Activated T-helper 2 cell treated with anti-CD3 and anti-CD28 coated beads, Interferon-gamma antibody, Interleukin-2, Interleukin-4, amounts not matched to agents 10 μg/mL and 5 μg/mL and 100 μg/mL, durations not matched to agents 14 hours and 24 hours and 36 hours (primary cell): ENCODE measurements around the gene REN. TPM values are rescaled to one million over a fixed set of nuclear protein-coding genes. Genes with fewer than 3 reads are reported as not detected.

ENCODE experiments used
- DNase-seq: peaks from one replicate; pipeline ENCODE4 v3.0.0; 2021; ENCODE audit warnings: low spot score
- H3K27ac Mint-ChIP-seq: one replicate; pipeline ENCODE4 v1.8.0; 2021; ENCODE audit warnings: mixed read lengths
- H3K27me3 Mint-ChIP-seq: one replicate; pipeline ENCODE4 v1.8.0; 2021; ENCODE audit warnings: low read depth, mixed read lengths
- H3K36me3 Mint-ChIP-seq: one replicate; pipeline ENCODE4 v1.8.0; 2021; ENCODE audit warnings: low read depth, mixed read lengths
- H3K4me1 Mint-ChIP-seq: one replicate; pipeline ENCODE4 v1.8.0; 2021; ENCODE audit warnings: low read depth, mixed read lengths
- H3K4me3 Mint-ChIP-seq: one replicate; pipeline ENCODE4 v1.8.0; 2021; ENCODE audit warnings: low read depth, mild to moderate bottlenecking, moderate library complexity, mixed read lengths
- H3K9me3 Mint-ChIP-seq: one replicate; pipeline ENCODE4 v1.8.0; 2021; ENCODE audit warnings: mixed read lengths
- intact Hi-C: fragments of 100-400 bp; cut with micrococcal nuclease; formaldehyde crosslinking; loops from one replicate; pipeline ENCODE4 v1.15.1; 2023
- total RNA-seq: library from RNA; stranded (reverse); gene quantifications from 2 replicates; pipeline ENCODE4 v1.2.3, GENCODE V29; 2022

Gene REN
- total RNA-seq, result not detected in 2 replicates

- Mint-ChIP-seq H3K27ac (no peak within 1 kb of the TSS), H3K4me1 (peaks cover 2% of the 10 kb centered on the region), H3K27me3 (peaks cover 2% of the 10 kb centered on the region), H3K9me3 (peaks cover 32% of the 10 kb centered on the region), H3K4me3 (no peak within 1 kb of the TSS), H3K36me3 (no peaks in the 10 kb centered on the region)
- intact Hi-C loops, result no loop called here
- no peak for DNase-seq
Observed at GRCh38 chr1:204166219-204166618, at the start of gene REN. TSS of gene REN (minus strand) at chr1:204166337. CDS start at chr1:204166293, 44 bp downstream.

DNA sequence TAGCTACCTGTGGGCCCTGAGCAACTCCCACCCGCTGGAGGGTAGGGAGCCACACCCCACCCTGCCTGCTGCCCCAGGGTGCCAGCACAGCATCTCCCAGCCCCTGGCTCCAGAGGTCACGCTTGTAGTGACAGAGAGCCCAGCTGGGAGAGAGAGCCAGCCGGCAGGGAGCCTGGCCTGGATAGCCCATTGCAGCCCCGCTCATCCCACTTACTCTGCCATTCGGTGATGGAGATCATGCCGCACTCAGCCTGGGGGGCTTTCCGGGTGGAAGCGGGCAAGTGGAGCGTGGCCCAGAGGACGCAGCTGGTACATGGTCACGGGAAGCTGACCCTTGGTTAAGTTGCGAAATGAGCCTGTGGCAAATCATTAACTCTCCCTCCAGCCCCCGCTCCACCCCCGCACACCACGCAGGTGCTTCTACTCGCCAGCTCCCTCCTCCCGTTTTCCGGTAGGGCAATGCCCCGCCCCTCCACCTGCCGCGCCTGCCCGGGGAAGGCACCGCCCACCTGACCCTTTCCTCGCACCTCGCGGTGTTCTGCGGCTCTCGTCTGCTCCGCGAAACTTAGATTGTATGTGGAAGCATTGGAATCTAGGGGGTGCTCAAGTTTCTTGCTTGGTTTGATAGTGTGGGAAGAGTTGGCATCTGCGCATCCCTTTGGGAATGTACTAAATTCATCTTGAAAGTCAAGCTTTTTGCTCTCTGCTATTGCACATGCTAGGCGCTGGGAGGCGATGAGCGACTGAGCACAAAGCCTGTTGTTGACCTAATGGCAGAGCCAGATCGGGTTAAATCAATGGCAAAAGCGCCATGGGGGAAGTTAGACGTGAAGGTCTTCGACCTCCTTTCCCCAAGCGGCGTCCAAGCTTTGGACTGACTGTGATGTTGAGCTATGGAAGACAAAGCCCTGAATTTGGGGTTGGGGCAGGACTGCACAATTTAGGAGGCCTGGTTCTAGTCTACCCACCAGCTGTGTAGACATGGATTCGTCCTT lies 47.8 kb upstream of the REN start, which contains the start of gene GOLT1A:
TSS of gene GOLT1A (minus strand) at position 321 of the 995 bp plus-strand sequence. CDS start at position 239, 82 bp downstream.
- H3K27me3 Mint-ChIP-seq, result peaks cover 12% of the 10 kb centered on the region
- peak; percentile 20 for DNase-seq
- no peak within 1 kb of the TSS for H3K27ac Mint-ChIP-seq
- no peaks in the 10 kb centered on the region for H3K9me3 Mint-ChIP-seq
- intact Hi-C loops, result loop anchor here (1.0 kb wide), 1 partner anchor 149 kb away; no protein-coding TSS in a partner anchor
- peaks cover 4% of the 10 kb centered on the region for H3K4me1 Mint-ChIP-seq
- H3K36me3 Mint-ChIP-seq, result no peaks in the 10 kb centered on the region
- peak within 1 kb of the TSS; percentile 9 for H3K4me3 Mint-ChIP-seq

- H3K27ac Mint-ChIP-seq, result no peak overlapping the region
- no peaks in the 10 kb centered on the region for H3K36me3 Mint-ChIP-seq
- H3K27me3 Mint-ChIP-seq, result peaks cover 11% of the 10 kb centered on the region
- no peaks in the 10 kb centered on the region for H3K9me3 Mint-ChIP-seq
- no peak for DNase-seq
- H3K4me3 Mint-ChIP-seq, result no peak overlapping the region
- peaks cover 4% of the 10 kb centered on the region for H3K4me1 Mint-ChIP-seq
- intact Hi-C loops, result no loop called here
Observed at GRCh38 chr1:204212715-204213114, 46.6 kb upstream of the REN start.

DNA sequence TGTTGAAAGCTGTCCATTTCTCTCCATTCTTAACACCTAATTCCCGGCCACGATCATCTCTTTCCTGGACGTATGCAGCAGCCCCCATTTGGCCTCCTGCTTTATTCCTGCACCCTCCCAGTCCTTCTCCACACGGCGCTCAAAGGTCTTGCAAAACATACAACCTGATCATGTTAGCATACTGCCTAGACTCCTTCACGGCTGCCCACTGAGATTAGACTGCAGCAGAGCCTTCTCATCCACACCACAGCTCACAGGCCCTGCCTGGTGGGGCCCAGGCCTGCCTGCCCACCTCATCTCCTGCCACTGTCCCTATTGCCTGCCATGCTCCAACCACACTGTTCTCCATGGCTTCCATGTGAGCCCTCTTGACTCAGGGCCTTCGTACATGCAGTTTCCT lies 44.9 kb upstream of the REN start:
- H3K4me3 Mint-ChIP-seq, result no peak overlapping the region
- intact Hi-C loops, result no loop called here
- peaks cover 19% of the 10 kb centered on the region for H3K27me3 Mint-ChIP-seq
- H3K27ac Mint-ChIP-seq, result no peak overlapping the region
- H3K36me3 Mint-ChIP-seq, result no peaks in the 10 kb centered on the region
- H3K9me3 Mint-ChIP-seq, result no peaks in the 10 kb centered on the region
- peaks cover 8% of the 10 kb centered on the region for H3K4me1 Mint-ChIP-seq
- DNase-seq, result no peak

GRCh38 chr1:204207136-204207616 lies 41.0 kb upstream of the REN start:
- Mint-ChIP-seq H3K27ac (no peak overlapping the region), H3K4me1 (peaks cover 4% of the 10 kb centered on the region), H3K36me3 (no peaks in the 10 kb centered on the region), H3K4me3 (no peak overlapping the region), H3K9me3 (no peaks in the 10 kb centered on the region), H3K27me3 (peaks cover 30% of the 10 kb centered on the region)
- intact Hi-C loops, result loop anchor here (1.0 to 2.0 kb wide), 2 partner anchors 45 to 156 kb away; no protein-coding TSS in a partner anchor
- peak; percentile 54 for DNase-seq

DNA sequence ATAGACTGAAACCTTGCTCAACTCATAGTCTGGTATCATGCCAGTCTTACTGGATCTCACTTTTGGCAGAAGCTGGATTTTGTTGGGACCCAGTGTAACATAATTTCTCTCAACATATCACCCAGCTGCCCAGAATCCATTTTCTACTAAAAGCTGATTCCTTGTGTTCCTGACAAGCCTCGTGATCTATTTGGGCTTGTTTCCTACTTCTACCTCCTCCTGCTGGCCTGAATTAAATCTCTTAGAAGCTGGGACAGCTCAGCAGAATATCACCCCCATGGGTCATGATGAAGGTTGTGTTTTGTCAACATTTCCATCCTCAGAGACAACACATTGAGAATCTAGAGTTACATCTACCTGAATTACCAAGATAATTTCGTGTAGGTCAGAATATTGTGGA lies 40.0 kb upstream of the REN start:
- Mint-ChIP-seq H3K9me3 (no peaks in the 10 kb centered on the region), H3K4me3 (no peak overlapping the region), H3K4me1 (peaks cover 4% of the 10 kb centered on the region), H3K27ac (no peak overlapping the region), H3K36me3 (no peaks in the 10 kb centered on the region), H3K27me3 (peaks cover 31% of the 10 kb centered on the region)
- DNase-seq, result no peak
- intact Hi-C loops, result loop anchor here (2.0 kb wide), 1 partner anchor 157 kb away; no protein-coding TSS in a partner anchor

- Mint-ChIP-seq H3K4me1 (peaks cover 4% of the 10 kb centered on the region), H3K9me3 (no peaks in the 10 kb centered on the region), H3K27me3 (peaks cover 31% of the 10 kb centered on the region), H3K4me3 (no peak overlapping the region), H3K27ac (no peak overlapping the region), H3K36me3 (no peaks in the 10 kb centered on the region)
- intact Hi-C loops, result no loop called here
- no peak for DNase-seq
Observed at GRCh38 chr1:204205486-204205885, 39.3 kb upstream of the REN start.

DNA sequence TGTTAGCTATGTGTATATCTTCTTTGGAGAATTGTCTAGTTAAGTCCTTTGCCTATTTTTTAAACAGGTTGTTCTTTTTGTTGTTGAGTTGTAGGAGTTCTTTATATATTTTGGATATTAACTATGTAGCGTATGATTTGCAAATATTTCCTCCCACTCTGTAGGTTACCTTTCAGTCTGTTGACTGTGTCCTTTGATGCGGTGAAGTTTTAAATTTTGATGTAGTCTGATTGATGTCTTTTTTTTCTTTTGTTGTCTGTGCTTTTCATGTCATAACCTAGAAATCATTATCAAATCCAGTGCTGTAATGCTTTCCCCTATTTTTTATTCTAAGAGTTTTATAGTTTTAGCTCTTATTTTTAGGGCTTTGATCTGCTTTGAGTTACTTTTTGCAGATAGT lies 38.8 kb upstream of the REN start:
- no peak overlapping the region for H3K27ac Mint-ChIP-seq
- H3K4me1 Mint-ChIP-seq, result peaks cover 4% of the 10 kb centered on the region
- H3K9me3 Mint-ChIP-seq, result no peaks in the 10 kb centered on the region
- H3K4me3 Mint-ChIP-seq, result no peak overlapping the region
- no peak for DNase-seq
- H3K27me3 Mint-ChIP-seq, result peaks cover 29% of the 10 kb centered on the region
- intact Hi-C loops, result no loop called here
- no peaks in the 10 kb centered on the region for H3K36me3 Mint-ChIP-seq

- intact Hi-C loops, result no loop called here
- no peak for DNase-seq
- no peaks in the 10 kb centered on the region for H3K9me3 Mint-ChIP-seq
- peaks cover 4% of the 10 kb centered on the region for H3K4me1 Mint-ChIP-seq
- no peak overlapping the region for H3K27ac Mint-ChIP-seq
- H3K27me3 Mint-ChIP-seq, result peaks cover 28% of the 10 kb centered on the region
- H3K4me3 Mint-ChIP-seq, result no peak overlapping the region
- no peaks in the 10 kb centered on the region for H3K36me3 Mint-ChIP-seq
Observed at GRCh38 chr1:204203206-204203767, 37.1 kb upstream of the REN start.

GRCh38 chr1:204202481-204202880 lies 36.3 kb upstream of the REN start:
- no peaks in the 10 kb centered on the region for H3K9me3 Mint-ChIP-seq
- no peaks in the 10 kb centered on the region for H3K36me3 Mint-ChIP-seq
- no peak overlapping the region for H3K4me3 Mint-ChIP-seq
- no peak overlapping the region for H3K27ac Mint-ChIP-seq
- peaks cover 4% of the 10 kb centered on the region for H3K4me1 Mint-ChIP-seq
- DNase-seq, result no peak
- H3K27me3 Mint-ChIP-seq, result peaks cover 26% of the 10 kb centered on the region
- intact Hi-C loops, result no loop called here

- Mint-ChIP-seq H3K4me3 (no peak overlapping the region), H3K27me3 (peaks cover 20% of the 10 kb centered on the region), H3K27ac (no peak overlapping the region), H3K36me3 (no peaks in the 10 kb centered on the region), H3K4me1 (no peaks in the 10 kb centered on the region), H3K9me3 (no peaks in the 10 kb centered on the region)
- no peak for DNase-seq
- intact Hi-C loops, result no loop called here
Observed at GRCh38 chr1:204201348-204202040, 35.4 kb upstream of the REN start.

DNA sequence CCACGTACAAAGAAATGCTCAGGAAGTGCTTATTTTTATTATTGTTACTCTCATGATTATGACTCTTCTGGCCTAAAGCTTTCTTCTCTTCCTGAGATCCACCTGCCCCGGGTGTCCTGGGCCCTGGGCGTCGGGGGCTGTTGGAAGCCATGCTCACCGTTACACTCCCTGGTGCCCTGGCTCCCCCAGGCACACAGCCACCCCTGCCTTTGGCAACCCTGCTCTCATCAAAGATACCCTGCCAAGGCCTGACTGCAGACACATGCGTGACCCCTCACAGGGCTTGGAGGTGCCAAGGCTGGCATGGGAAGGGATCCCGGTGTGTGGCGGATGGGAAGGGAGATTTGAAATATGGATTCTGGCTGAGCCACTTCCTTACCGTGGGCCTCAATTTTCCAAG lies 33.4 kb upstream of the REN start:
- intact Hi-C loops, result no loop called here
- no peaks in the 10 kb centered on the region for H3K36me3 Mint-ChIP-seq
- DNase-seq, result no peak
- H3K9me3 Mint-ChIP-seq, result no peaks in the 10 kb centered on the region
- H3K27me3 Mint-ChIP-seq, result peaks cover 11% of the 10 kb centered on the region
- no peaks in the 10 kb centered on the region for H3K4me1 Mint-ChIP-seq
- H3K27ac Mint-ChIP-seq, result no peak overlapping the region
- H3K4me3 Mint-ChIP-seq, result no peak overlapping the region
